Kidney glomerular epithelial cell (primary cell): Measurements from ENCODE around the gene OR4A16.

Source experiments
- DNase-seq: peaks from one replicate; lab custom pipeline; 2025; lab: John Stamatoyannopoulos, UW

Gene OR4A16

GRCh38 chr11:55342901-55343300 lies at the start of gene OR4A16:
OR4A16 (plus strand) TSS chr11:55343201; CDS start chr11:55343201, 0 bp downstream.
- DNase-seq, result no peak

GRCh38 chr11:55324500-55324899 lies 18.5 kb upstream of the OR4A16 start:
- DNase-seq, result no peak

- DNase-seq, result no peak
Observed at GRCh38 chr11:55345306-55345705, 2.3 kb downstream of the OR4A16 start.

- DNase-seq, result no peak
Observed at GRCh38 chr11:55349032-55349431, 6.0 kb downstream of the OR4A16 start.

GRCh38 chr11:55357560-55358184 lies 14.7 kb downstream of the OR4A16 start:
- no peak for DNase-seq

GRCh38 chr11:55367674-55368073 lies 24.7 kb downstream of the OR4A16 start, which contains the start of gene OR4A15:
OR4A15 (plus strand) TSS chr11:55367974; CDS start chr11:55367974, 0 bp downstream.
- DNase-seq, result no peak
